CD14-positive monocyte (primary cell): ENCODE data around the gene TATDN2. TPM values are rescaled to one million over a fixed set of nuclear protein-coding genes. Genes with fewer than 3 reads are reported as not detected.

Experiments
- DNase-seq, 3 donors: peaks; one replicate each; pipeline ENCODE4 v3.0.0-alpha.2; 2011 to 2022
- H2AFZ ChIP-seq: 2 replicates; pipeline ENCODE4 v1.6.0; 2012; ENCODE audit warnings: mild to moderate bottlenecking, low read depth, low read length, inconsistent platforms; ENCODE audit not compliant: insufficient read depth, poor library complexity, severe bottlenecking
- H3K27ac ChIP-seq, 2 donors: 1 replicate in 1 of 2; 2 replicates in 1 of 2; pipeline ENCODE4 v1.5.1; 2012 to 2013; ENCODE audit warnings: low read length in 2 of 2, control low read depth in 1 of 2, inconsistent platforms in 1 of 2, low read depth in 1 of 2, mild to moderate bottlenecking in 1 of 2
- H3K27me3 ChIP-seq, 2 donors: one replicate each; pipeline versions ENCODE4 v1.6.0 to v1.6.1; 2011 to 2013; ENCODE audit warnings: low read length in 2 of 2; ENCODE audit not compliant: control insufficient read depth in 2 of 2, insufficient read depth in 2 of 2
- H3K36me3 ChIP-seq, 2 donors: replicated peaks in 1 of 2; 1 replicate in 1 of 2; 2 replicates in 1 of 2; pipeline versions ENCODE4 v1.5.1 to v1.6.1; 2012 to 2013; ENCODE audit warnings: low read length in 2 of 2, control low read depth in 1 of 2, inconsistent platforms in 1 of 2, mild to moderate bottlenecking in 1 of 2; ENCODE audit not compliant: insufficient read depth in 2 of 2, control insufficient read depth in 1 of 2
- H3K4me1 ChIP-seq, 2 donors: 1 replicate in 1 of 2; 2 replicates in 1 of 2; pipeline versions ENCODE4 v1.5.1 to v1.6.1; 2012 to 2013; ENCODE audit warnings: low read length in 2 of 2, control low read depth in 1 of 2, inconsistent platforms in 1 of 2, mild to moderate bottlenecking in 1 of 2, moderate library complexity in 1 of 2; ENCODE audit not compliant: insufficient read depth in 2 of 2, control insufficient read depth in 1 of 2
- H3K4me2 ChIP-seq: replicated peaks from 2 replicates; pipeline ENCODE3; 2012; ENCODE audit warnings: low read length, moderate library complexity, mild to moderate bottlenecking; ENCODE audit not compliant: poor library complexity, severe bottlenecking; ENCODE audit errors: extremely low read depth
- H3K4me3 ChIP-seq, 3 experiments: fragments of 200-600 bp in 1 of 3; sonication (generic) in 1 of 3; replicated peaks in 1 of 3; 1 replicate in 2 of 3; 2 replicates in 1 of 3; pipeline ENCODE4 v1.5.1; 2011 to 2013; ENCODE audit warnings: low read length in 3 of 3, mild to moderate bottlenecking in 3 of 3, control low read depth in 2 of 3, low read depth in 2 of 3, inconsistent platforms in 1 of 3, moderate library complexity in 1 of 3
- H3K79me2 ChIP-seq: 2 replicates; pipeline ENCODE4 v1.6.0; 2012; ENCODE audit warnings: mild to moderate bottlenecking, control low read depth, inconsistent platforms, low read length, moderate library complexity; ENCODE audit not compliant: insufficient read depth
- H3K9ac ChIP-seq: 2 replicates; pipeline ENCODE4 v1.6.0; 2017; ENCODE audit warnings: low read length, mild to moderate bottlenecking; ENCODE audit not compliant: insufficient read depth, poor library complexity, severe bottlenecking
- H3K9me3 ChIP-seq, 2 donors: replicated peaks in 1 of 2; 1 replicate in 1 of 2; 2 replicates in 1 of 2; pipeline versions ENCODE4 v1.5.1 to v1.6.1; 2012 to 2013; ENCODE audit warnings: low read length in 2 of 2, control low read depth in 1 of 2; ENCODE audit not compliant: control insufficient read depth in 1 of 2, insufficient read depth in 1 of 2
- H4K20me1 ChIP-seq: 2 replicates; pipeline ENCODE4 v1.6.0; 2012; ENCODE audit warnings: mild to moderate bottlenecking, low read length, control low read depth, moderate library complexity; ENCODE audit not compliant: insufficient read depth
- H3K27ac Mint-ChIP-seq, 7 donors: one replicate each; pipeline ENCODE4 v1.8.0; 2020; ENCODE audit warnings: mild to moderate bottlenecking in 7 of 7, mixed read lengths in 7 of 7, moderate library complexity in 6 of 7, inconsistent platforms in 2 of 7
- H3K27me3 Mint-ChIP-seq, 3 donors: one replicate each; pipeline ENCODE4 v1.8.0; 2021 to 2022; ENCODE audit warnings: low read depth in 3 of 3, mild to moderate bottlenecking in 3 of 3, mixed read lengths in 3 of 3, moderate library complexity in 3 of 3, inconsistent platforms in 1 of 3
- H3K36me3 Mint-ChIP-seq, 2 donors: one replicate each; pipeline ENCODE4 v1.8.0; 2020; ENCODE audit warnings: mixed read lengths in 2 of 2, inconsistent platforms in 1 of 2, mild to moderate bottlenecking in 1 of 2
- H3K4me1 Mint-ChIP-seq: one replicate; pipeline ENCODE4 v1.8.0; 2020; ENCODE audit warnings: mild to moderate bottlenecking, mixed read lengths
- H3K4me3 Mint-ChIP-seq, 2 donors: one replicate each; pipeline ENCODE4 v1.8.0; 2020; ENCODE audit warnings: mild to moderate bottlenecking in 2 of 2, mixed read lengths in 2 of 2, moderate library complexity in 1 of 2
- H3K9me3 Mint-ChIP-seq, 7 donors: one replicate each; pipeline ENCODE4 v1.8.0; 2020 to 2022; ENCODE audit warnings: mixed read lengths in 7 of 7, mild to moderate bottlenecking in 6 of 7, moderate library complexity in 6 of 7, inconsistent platforms in 2 of 7
- WGBS: methylation state at CpG from one replicate; pipeline ENCODE4 v1.1.5; 2013; ENCODE audit warnings: missing lambda C conversion rate; ENCODE audit not compliant: insufficient coverage; 5-methylcytosine and 5-hydroxymethylcytosine counted together
- intact Hi-C, 2 donors: fragments of 100-400 bp; cut with micrococcal nuclease; formaldehyde crosslinking; loops; one replicate each; pipeline versions ENCODE4 v1.15.0 to v1.15.1; 2023
- polyA plus RNA-seq, 3 donors: library from polyadenylated mRNA; depleted of rRNA in 1 of 3; unstranded in 2 of 3; stranded (reverse) in 1 of 3; fragments of 300-500 nt in 2 of 3; fragments of >200 nt in 1 of 3; fragmentation: Illumina TruSeq in 2 of 3; gene quantifications; 1 replicate in 2 of 3; 2 replicates in 1 of 3; pipeline ENCODE4 v1.2.3, GENCODE V29; 2012 to 2021
- TF ChIP-seq, protein P1 (sequence below): fragments of 200-600 bp; IDR thresholded peaks from one replicate; pipeline ENCODE4 v1.8.0; 2022; ENCODE audit warnings: antibody characterized with exemption, mild to moderate bottlenecking

TATDN2 gene
- polyA plus RNA-seq, 3 donors, result 6.0 to 27.1 (median 6.0) TPM

DNA sequence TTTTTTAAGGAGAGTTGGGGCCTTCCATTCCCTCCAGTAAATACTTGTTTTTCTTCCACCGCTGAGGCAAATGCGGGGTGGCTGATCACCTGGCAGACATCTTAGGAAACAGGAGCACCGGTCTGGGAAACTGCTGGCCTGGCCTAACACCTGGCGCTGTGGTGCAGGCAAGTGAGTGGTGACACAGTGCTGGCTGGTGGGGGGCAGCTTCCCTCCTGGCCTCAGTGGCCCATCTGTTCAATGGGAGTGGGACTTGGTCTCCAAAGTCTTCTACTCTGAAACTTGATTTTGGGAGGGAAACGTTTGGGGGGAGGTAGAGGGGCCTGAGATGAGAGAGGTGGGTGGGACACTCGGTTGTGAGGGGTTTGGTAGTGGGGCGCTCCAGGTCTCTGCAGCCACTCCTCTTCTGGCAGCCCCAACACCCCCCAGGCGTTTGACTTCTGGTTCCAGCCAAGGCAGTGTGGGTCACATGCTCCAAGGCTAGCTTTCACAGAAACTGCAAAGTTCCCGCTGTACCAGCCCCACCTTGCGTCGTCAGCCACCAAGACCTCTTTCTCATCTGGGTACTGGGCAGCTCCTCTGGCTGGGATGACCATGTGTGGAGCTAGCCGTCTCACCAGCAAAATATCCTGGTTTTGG lies 39.8 kb downstream of the TATDN2 start:
- Histone ChIP-seq H2AFZ (no peak overlapping the region), H3K79me2 (peaks cover 5% of the 10 kb centered on the region), H3K9me3 (no peaks in the 10 kb centered on the region), H3K4me3 (no peak overlapping the region), H3K4me2 (no peak overlapping the region), H3K36me3 (peaks cover 37 to 59% of the 10 kb centered on the region in 2 donors), H4K20me1 (no peaks in the 10 kb centered on the region), H3K27ac (peak overlapping the region in 1 of 2 donors; percentile 12), H3K4me1 (peaks cover 18 to 24% of the 10 kb centered on the region in 2 donors), H3K9ac (no peak overlapping the region), H3K27me3 (no peaks in the 10 kb centered on the region)
- TF ChIP-seq, protein P1, sequence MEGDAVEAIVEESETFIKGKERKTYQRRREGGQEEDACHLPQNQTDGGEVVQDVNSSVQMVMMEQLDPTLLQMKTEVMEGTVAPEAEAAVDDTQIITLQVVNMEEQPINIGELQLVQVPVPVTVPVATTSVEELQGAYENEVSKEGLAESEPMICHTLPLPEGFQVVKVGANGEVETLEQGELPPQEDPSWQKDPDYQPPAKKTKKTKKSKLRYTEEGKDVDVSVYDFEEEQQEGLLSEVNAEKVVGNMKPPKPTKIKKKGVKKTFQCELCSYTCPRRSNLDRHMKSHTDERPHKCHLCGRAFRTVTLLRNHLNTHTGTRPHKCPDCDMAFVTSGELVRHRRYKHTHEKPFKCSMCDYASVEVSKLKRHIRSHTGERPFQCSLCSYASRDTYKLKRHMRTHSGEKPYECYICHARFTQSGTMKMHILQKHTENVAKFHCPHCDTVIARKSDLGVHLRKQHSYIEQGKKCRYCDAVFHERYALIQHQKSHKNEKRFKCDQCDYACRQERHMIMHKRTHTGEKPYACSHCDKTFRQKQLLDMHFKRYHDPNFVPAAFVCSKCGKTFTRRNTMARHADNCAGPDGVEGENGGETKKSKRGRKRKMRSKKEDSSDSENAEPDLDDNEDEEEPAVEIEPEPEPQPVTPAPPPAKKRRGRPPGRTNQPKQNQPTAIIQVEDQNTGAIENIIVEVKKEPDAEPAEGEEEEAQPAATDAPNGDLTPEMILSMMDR, result no peak
- WGBS, result 95% methylated on average over 8 of the region's 12 CpGs
- intact Hi-C loops, result no loop called here
- H3K4me1 Mint-ChIP-seq, result peaks cover 27% of the 10 kb centered on the region
- no peaks in the 10 kb centered on the region for H3K9me3 Mint-ChIP-seq
- H3K36me3 Mint-ChIP-seq, result peaks cover 56 to 66% of the 10 kb centered on the region in 2 donors
- H3K4me3 Mint-ChIP-seq, result no peak overlapping the region
- H3K27ac Mint-ChIP-seq, result peak overlapping the region in 3 of 7 donors; percentile 46 to 73 (median 63)
- DNase-seq, result no peak
- H3K27me3 Mint-ChIP-seq, result no peaks in the 10 kb centered on the region

DNA sequence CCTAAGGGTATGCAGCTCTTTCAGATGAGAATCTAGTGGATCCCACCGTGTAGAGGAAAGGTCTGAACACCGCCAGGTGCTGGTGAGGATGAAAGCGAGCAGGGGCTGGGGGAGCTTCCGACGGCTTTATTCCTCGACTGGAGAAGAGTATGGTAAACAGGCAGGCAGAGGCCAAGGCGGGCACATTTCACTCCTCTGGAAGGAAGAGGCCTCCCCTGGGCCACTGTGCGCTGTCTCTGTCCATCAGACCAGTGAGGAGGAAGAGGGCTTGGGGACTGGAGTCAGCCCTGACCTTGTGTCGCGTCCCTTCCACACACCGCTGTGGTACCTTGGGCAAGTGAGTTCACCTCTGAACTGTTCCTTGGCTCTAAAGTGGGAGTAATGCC lies 40.3 kb downstream of the TATDN2 start:
- H3K27ac ChIP-seq, result peak overlapping the region in 1 of 2 donors; percentile 12
- Mint-ChIP-seq H3K4me1 (peaks cover 32% of the 10 kb centered on the region), H3K27me3 (no peaks in the 10 kb centered on the region), H3K4me3 (no peak overlapping the region), H3K9me3 (no peaks in the 10 kb centered on the region), H3K27ac (peak overlapping the region in 2 of 7 donors; percentile 63 to 73), H3K36me3 (peaks cover 52 to 61% of the 10 kb centered on the region in 2 donors)
- TF ChIP-seq, protein P1, result no peak
- H3K4me3 ChIP-seq, result no peak overlapping the region
- H3K4me2 ChIP-seq, result no peak overlapping the region
- no peaks in the 10 kb centered on the region for H4K20me1 ChIP-seq
- peaks cover 8% of the 10 kb centered on the region for H3K79me2 ChIP-seq
- H3K4me1 ChIP-seq, result peaks cover 23 to 29% of the 10 kb centered on the region in 2 donors
- H2AFZ ChIP-seq, result no peak overlapping the region
- H3K9ac ChIP-seq, result no peak overlapping the region
- peaks cover 36 to 54% of the 10 kb centered on the region in 2 donors for H3K36me3 ChIP-seq
- no peaks in the 10 kb centered on the region for H3K27me3 ChIP-seq
- intact Hi-C loops, result no loop called here
- H3K9me3 ChIP-seq, result no peaks in the 10 kb centered on the region
- DNase-seq, result no peak
- 95% methylated on average over 11 of the region's 11 CpGs for WGBS
